HG02981 (cell line): ENCODE data around the gene LSM4.
"Not testable (repeated sequence)": the region's sequence is repeated elsewhere in the genome, so short reads cannot be mapped to it uniquely, and the experiment has no call there.

Experiments
- ATAC-seq: cut with Tn5 transposase; IDR thresholded peaks from one replicate; pipeline ENCODE4 v1.9.1; 2021; ENCODE audit warnings: mild to moderate bottlenecking, moderate library complexity; ENCODE audit not compliant: unreplicated experiment

LSM4 gene

DNA sequence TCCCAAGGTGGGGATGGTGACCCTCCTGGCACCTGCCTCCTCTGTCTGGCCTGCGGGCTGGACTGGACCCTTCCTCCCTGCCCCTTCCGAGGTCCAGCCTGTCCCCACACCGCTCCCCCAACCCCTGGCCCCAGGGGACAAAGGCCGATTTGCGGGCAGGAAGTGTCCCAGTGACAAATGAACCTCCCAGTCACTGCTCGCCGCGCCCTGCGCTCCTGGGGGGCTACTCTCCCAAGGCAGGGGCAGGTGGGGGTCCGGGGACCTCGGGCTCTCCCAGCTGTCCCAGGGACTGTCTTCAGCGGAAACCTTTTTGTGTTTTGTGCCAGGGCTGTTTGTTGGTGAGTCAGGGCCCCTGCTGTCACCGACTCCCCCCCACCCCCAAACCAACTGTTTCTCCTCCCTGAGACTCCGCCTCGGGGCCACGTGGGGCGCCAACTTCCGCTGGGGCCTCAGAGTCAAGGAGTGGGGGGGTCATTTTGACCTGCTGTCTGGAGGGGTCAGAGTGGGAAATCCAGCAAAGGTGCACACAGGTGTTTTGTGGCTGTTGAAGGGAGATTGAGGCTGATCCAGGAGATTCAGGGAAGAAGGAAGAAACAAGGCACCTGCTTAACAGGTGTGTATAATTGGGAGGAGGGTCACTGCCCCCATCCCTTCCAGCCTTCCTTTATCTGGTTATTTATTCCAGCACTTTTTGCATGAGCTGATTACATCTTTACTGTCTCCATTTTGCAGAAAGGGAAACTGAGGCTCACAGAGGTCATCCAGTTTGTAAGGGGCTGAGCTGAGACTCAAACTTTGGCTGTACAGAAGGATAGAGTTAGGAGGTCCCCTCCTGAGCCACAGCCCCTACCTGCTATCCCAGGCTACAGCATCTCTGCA is 18.4 kb upstream of the LSM4 start:
- no peak for ATAC-seq

DNA sequence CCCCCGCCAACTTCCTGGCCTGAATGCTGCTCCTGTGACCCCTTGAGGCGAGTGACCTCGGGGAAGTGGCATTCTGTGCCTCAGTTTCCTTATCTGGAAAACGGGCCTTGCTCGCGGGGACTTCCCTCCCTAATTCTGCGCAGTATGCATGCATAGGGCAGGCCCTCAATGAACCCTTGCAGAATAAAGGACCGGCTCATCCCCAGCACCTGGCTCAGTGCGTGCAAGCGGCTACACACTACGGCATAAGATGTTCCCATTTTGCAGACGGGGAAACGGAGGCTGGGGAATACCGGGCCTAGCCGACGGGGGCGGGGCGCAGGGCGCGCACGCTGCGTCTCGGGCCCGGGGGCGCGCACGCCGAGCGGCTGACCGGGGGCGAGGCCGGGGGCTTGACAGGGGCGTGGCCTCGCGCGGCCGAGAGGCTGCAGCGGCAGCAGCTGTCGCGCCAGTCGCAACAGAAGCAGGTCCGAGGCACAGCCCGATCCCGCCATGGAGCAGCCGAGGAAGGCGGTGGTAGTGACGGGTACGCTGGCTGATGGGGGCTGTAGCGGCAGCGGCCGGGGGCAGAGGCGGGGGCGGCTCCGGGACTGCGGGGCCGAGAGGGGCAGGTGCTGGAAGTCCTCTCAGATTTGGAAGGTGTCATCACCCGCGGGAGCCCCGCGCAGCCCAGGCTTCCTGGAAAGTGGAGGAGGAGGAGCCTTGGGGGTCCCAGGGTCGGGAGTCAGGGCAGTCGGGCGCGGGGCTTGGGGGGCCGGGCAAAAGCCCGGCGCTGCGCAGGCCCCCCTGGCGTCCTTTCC is 17.5 kb upstream of the LSM4 start, which contains the start of gene PGPEP1:
Gene PGPEP1, plus strand, starts transcription at position 409 of the 800 bp plus-strand sequence. Its CDS starts 84 bp downstream, at position 493.
- ATAC-seq = no peak

DNA sequence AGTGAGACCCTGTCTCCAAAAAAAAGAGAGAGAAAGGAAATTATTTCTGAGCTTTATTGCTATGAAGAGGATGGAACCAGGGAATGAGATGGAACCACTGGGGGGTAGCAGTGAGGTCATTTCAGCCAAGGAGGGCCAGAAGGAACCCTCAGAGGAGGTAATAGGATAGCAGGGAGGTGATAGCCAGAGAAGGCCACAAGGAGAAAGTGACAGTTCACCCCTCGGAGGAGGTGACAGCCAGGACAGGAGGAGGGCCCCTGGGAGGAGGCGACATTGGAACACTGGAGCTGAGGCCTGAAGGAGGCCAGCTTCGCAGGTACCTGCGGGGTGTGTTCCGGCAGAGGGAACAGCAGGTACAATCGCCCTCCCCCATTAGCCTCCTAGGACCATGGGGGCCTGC is 16.8 kb upstream of the LSM4 start:
- no peak for ATAC-seq

DNA sequence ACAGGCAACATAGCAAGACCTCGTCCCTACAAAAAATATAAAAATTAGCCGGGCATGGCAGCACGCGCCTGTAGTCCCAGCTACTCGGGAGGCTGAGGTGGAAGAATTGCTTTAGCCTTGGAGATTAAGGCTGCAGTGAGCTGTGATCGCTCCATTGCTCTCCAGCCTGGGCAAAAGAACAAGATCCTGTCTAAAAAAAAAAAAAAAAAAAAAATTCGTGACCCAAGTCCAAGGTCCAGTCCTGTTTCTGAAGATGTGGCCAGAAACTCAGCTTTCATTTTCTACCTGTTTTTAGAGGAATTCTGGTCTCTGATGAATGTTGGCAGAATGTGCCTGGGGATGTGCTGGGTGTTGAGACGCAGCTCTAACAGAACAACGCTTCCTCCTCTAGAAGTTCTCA is 15.7 kb upstream of the LSM4 start:
- ATAC-seq = no peak

DNA sequence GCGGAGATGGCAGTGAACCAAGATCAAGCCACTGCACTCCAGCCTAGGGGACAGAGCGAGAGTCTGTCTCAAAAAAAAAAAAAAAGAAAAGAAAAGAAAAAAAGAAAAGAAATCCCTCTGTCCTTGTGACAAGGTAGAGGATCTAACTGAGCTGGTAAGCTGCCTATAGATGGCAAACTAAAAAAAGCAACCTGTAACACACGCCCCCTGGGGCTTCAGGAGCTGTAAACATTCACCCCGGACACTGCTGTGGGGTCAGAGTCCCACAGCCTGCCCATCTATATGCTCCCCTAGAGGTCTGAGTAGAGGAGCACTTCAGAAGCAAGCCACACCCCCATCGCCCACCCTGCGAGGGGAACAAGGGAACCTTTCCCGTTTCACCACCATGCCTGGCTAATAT is 13.2 kb upstream of the LSM4 start:
- ATAC-seq = no peak

DNA sequence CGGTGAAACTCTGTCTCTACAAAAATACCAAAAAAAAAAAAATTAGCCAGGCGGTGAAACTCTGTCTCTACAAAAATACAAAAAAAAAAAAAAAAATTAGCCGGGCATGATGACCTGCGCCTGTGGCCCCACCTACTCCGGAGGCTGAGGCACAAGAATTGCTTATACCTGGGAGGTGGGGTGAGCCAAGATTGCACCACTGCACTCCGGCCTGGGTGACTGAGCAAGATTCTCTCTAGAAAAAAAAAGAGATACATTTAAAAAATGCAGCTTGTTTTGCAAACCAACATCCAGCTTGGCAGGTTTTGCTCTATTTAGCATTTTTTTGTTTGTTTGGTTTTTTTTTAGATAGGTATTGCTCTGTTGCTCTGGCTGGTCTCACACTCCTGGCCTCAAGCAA is 10.8 kb upstream of the LSM4 start:
- no peak for ATAC-seq

DNA sequence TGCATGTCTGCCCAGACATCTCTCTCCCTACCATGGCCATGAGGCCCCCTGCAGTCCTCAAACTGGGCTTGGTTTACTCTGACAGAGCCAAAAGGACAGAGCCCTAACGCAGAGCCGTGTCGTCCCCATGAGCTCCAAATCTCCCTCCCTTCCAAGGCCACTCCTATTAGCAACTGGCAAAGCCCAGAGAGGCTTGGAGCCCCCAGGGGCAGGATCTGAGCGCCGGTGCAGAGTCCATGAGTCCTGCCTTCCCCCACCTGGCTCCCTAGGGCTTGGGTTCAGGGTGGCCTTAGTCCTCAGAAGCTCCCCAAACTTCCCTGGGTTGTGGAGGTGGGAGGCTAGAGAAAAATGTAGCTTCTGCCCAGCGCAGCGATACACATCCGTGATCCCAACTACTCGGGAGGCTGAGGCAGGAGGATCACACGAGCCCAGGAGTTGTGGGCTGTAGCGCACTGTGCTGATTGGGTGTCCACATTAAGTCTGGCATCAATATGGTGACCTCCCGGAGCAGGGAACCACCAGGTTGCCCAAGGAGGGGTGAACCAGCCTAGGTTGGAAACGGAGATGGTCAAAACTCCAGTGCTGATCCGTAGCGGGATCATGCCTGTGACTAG is 10.1 kb upstream of the LSM4 start:
- no peak for ATAC-seq

DNA sequence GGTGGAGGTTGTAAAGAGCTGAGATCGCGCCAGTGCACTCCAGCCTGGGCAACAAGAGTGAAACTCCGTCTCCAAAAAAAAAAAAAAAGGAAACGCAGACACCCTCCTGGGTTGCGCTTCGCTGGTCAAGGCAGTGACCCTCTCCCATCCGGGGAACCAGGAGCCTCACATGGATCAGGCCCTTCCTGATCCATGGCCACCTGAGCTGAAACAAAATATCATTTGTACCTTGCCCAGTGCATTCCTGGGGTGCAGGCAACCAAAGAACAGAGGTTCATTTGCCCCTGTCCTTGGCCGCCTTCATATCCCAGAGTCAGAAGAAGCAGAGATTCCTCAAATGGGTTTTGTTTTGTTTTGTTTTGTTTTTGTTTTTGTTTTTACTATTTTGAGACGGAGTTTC is 8.0 kb upstream of the LSM4 start:
- ATAC-seq = no peak

DNA sequence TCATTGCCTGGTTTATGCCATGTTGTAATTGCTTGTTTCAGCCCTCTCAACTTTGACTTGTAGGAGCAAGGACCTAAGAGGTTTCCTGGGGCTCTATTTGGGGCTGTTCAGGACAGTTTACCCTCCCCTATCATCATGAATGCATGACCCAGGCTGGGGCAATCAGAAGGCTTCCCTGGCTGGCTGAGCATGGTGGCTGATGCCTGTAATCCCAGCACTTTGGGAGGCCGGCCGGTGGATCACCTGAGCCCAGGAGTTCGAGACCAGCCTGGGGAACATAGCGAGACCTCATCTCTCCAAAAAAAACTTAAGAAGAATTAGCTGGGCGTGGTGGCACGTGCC is 6.1 kb upstream of the LSM4 start:
- no peak for ATAC-seq

DNA sequence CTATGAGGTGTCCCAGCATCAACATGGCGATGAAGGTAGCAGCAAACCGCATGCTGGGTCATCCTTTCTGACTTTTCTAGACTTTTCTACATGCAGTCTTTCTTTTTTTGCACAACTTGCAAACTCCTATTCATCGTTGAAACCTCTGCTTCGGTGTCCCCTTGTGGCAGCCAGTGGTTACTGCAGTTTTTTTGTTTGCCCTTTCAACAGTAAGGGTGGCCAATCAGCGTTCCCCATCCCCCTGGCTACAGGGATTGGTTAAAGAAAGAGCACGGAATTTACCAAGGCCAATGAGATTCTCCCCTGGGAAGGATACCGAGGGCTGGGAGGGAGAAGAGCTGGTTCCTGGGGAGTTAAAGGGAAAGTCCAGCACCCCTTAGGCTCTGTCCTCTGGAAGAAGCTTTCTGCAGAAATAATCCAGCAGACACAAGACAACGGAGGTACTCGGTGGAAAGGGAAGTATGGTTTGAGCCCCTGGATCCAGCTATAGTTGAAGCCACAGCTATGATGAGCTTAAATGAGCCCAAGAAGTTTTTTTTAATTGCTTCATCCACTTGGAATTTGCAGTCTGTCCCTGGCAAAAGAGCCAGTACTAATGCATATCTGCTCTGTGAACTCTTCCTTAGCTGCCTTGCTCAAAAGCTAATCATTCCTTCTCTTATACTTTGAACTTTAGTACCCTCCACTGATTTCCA is 5.6 kb upstream of the LSM4 start:
- peak; percentile 93 for ATAC-seq

DNA sequence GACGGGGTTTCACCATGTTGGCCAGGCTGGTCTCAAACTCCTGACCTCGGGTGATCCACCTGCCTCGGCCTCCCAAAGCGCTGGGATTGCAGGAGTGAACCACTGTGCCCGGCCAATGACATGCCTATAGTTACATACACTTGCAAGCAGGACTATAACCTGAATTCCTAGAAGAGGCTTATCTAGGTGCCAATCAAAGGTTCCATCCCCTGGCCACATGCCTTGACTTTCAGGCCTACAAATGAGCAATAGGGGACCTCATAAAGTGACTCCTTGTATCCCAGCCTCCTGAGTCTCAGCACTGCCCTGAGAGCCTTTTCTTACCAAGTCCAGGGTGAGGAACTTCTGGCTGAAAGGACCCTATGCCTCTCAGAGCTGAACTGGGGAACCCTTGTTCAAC is 3.9 kb upstream of the LSM4 start:
- ATAC-seq = no peak

DNA sequence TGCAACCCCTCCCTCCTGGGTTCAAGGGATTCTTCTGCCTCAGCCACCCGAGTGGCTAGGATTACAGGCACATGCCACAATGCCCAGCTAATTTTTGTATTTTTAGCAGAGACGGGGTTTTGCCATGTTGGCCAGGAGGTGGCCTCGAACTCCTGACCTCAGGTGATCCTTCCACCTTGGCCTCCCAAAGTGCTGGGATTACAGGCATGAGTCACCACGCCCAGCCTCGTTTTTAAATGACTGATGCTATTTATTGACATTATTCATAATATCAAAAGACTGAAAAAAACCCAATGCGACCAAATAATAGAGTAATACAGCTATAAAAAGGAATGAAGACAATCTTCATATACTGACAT is 1.5 kb upstream of the LSM4 start:
- not testable (repeated sequence) for ATAC-seq

DNA sequence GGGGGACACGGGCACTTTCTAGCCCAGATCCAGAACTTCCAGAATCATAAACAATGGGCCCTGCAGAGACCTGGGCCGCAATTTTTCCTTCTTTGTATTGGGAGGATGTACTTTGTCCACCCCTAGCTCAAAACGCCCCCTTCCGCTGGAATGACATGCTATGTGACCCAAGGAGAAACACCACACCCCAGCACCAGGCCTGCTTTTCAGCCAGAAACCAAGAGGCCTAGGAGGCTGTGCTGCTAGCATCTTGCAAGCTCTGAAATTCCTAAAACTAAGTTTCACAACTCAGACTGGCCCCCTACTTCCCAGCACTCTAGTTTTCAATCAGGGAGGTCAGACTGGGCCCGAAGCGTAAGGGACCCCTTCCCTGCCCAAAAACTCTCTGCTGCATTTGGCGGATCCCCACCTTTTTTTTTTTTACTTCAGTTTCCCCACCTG is 538 bp downstream of the LSM4 start:
- ATAC-seq = no peak

DNA sequence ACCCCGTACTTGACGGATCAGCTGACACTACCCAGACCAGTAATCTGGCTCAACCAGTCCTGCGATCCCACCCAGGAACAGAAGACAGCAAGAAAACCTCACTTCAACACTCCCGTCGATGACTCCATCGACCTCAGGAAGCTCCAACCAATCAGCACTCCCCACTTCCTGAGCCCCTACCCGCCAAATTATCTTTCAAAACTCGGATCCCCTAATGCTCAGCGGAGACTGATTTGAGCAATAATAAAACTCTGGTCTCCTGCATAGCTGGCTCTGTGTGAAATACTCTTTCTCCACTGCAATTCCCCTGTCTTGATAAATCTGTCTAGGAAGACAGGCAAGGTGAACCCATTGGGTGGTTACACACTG is 1.2 kb downstream of the LSM4 start:
- no peak for ATAC-seq

DNA sequence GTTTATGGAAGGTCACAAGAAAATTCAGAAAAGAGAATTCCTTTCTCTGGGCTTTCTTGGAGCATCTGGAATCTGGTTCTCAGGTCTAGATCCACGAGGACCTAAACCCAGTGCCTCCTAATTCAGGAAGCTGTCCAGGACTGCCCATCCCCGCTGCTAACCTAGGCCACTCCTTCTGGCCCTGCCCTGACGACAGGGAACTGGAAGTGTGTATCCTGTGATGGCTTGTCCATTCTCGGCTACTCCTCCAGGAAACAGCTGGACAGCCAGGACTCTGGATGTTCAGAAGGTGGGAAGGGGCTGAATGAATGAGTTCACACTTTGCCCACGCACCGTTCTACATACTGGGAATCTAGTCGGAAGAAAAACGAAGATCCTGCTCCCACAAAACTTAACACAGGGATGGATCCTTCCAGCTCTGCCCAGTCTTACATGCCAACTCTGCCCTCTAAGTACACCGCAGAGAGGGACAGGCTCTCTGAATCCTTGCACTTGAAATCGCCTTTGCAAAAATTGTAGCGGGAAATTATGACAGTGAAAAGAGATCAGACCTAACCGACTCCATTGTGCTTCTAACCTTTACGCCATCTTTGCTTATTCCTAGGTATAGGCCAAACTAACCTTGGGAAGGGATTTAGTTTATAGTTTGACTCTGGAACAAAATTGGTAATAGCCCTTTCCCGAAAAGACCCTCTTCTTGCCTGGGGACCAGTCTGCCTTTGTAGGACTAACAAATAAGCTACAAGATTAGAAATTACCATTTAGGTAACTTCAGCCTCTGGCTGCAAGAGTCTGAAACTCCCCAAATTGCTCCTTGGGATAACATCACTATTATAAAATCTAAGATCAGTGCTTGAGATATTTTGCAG is 1.8 kb downstream of the LSM4 start:
- no peak for ATAC-seq

DNA sequence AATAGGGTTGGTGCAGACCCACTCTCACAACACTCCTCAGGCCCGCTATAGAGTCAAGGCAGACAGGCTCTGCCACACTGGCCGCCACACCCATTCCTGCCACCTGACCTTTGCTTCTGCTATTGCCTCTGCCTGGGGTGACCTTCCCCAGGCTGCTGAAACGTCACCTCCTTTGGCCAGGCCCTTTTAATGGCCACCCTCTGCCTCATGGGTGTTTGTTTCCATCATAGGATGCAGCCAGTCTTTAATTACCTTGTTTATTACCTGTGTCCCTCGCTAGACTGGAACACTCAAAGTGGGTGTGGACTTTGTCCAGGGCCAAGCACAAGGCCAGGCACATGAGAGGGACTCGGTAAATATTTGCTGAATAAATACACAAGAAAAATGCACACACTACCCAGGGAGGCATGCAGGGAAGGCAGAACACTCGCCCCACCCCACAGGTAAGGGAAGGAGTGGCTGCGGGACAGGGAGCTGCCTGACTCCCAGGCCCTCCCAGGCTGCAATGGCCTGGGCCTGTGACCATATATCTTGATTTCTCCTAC is 3.2 kb downstream of the LSM4 start:
- no peak for ATAC-seq

DNA sequence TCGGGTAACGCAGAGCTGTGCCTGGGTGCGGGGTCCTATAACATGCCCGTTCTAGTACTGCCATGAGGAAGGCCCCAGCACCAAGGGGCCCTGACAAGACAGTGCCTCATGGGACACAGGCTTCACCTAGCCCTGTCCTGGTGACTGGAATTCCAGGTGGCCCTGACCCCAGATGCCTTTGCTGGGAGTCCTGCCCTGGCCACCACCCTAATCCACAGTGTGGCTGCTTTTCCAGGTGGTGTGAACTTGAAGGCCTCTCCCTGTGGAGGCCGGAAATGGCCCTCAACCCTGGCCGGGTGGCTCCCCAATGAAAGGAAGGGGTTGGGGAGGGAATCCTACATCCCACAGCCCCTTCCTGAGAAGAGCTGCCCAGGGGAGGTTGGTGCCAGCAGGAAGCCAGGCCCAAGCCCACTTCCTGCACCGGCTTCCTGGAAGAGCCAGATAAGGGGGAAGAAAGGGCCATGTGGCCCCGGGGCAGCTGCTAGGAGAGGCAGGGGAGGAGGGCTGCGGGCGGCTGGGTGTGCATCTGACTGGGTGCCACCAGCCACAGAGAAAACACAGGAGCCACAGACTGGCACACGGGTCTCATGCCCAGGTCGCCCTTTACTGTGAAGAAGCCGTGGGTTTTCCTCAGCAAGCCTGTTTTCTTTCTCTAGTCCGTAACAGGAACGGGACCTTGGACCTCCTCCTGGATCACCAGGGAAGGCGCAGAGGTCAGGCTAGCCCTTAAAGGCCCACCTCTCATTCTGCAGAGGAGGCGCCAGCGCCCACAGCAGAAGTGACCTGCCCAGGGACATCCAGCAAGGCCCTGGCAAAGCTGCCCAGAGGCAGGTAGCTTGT is 4.7 kb downstream of the LSM4 start:
- no peak for ATAC-seq

DNA sequence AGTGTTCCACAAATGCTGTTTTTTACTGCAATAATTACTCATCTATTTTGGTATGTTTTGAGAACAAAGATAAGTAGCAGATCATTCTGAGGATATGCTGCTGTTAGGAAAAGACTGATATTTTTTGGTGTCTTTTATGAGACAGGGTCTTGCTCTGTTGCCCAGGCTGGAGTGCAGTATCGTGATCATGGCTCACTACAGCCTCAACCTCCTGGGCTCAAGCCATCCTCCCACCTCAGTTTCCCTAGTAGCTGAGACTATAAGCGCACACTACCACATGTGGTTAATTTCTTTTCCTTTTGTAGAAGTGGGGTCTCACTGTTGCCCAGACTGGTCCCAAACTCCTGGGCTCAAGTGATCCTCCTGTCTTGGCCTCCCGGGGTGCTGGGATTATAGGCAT is 9.5 kb downstream of the LSM4 start:
- ATAC-seq = no peak

DNA sequence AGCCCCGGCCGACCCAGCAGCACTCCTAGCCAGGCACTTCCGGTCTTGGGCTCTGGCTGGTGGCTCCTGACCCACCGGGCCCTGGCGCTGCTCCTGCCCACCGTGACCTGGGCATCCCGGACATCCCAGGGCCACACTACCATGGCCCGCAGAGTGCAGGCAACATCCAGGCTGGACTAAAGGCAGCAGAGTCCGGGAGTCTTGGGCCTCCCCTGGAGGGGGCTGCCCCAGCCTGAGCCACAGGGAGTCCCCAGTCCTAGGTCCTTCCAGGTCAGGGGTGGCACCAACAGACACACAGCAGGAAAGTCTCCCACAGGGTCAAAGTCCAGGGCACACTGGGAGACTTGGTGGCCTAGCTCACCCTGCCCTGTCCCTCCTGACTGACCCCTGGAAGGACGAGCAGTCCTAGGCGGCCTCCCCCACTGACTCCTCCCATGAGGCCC is 10.8 kb downstream of the LSM4 start:
- no peak for ATAC-seq
